ENCODE results near the gene IL24. TPM values are rescaled to one million over a fixed set of nuclear protein-coding genes. Genes with fewer than 3 reads are reported as not detected.
A peak's percentile ranks its signal among the peaks of the same experiment; 100 is the strongest.

Gene IL24
- total RNA-seq, 1 donor from 2014 or later, result not detected

- H3K9me3 ChIP-seq, result no peaks in the 10 kb centered on the region
- H3K36me3 ChIP-seq, result no peaks in the 10 kb centered on the region
- TF ChIP-seq CTCF (IDR thresholded peaks at IDR 0.05), result no peak
- DNase-seq (no peak), ATAC-seq (no peak)
- peaks cover 37% of the 10 kb centered on the region for H3K4me1 ChIP-seq
- no peaks in the 10 kb centered on the region for H3K27me3 ChIP-seq (ENCODE audit: low read depth)
- no peak overlapping the region for H3K4me3 ChIP-seq
- no peak overlapping the region for H3K27ac ChIP-seq
- intact Hi-C loops (cut with DNase I), result no loop called here
Measured at GRCh38 chr1:206893380-206893779, 3.9 kb upstream of the IL24 start.

DNA sequence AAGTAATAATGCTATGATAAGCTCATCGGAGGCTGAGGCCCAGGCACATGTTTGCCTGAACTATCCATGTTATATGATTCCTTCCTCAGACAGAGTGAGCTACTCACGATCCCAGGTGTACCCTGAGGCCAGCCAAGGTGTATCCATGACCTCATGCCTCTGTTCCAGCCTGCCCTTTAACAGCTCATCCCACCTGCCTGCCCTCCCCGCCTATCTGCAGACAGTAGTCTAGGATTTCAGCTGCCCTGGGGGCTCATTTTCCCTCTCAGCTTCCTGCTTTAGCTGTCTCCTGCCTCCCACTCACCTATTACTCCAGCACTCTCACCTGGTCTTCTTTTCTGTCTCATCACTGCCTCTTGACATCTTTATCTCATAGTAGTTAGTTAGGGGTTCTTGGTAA lies 1.9 kb upstream of the IL24 start:
- no peak for DNase-seq
- TF ChIP-seq CTCF (IDR thresholded peaks at IDR 0.05), result no peak
- peaks cover 37% of the 10 kb centered on the region for H3K4me1 ChIP-seq
- intact Hi-C loops (cut with DNase I), result no loop called here
- H3K4me3 ChIP-seq, result no peak overlapping the region
- no peaks in the 10 kb centered on the region for H3K27me3 ChIP-seq (ENCODE audit: low read depth)
- H3K27ac ChIP-seq, result peak overlapping the region; percentile 6
- H3K36me3 ChIP-seq, result no peaks in the 10 kb centered on the region
- ATAC-seq, result peak in 1 of 2 donors; percentile 5
- H3K9me3 ChIP-seq, result no peaks in the 10 kb centered on the region

GRCh38 chr1:206895837-206896242 lies 1.4 kb upstream of the IL24 start:
- Histone ChIP-seq H3K27me3 (ENCODE audit: low read depth) (no peaks in the 10 kb centered on the region), H3K27ac (peak overlapping the region; percentile 6), H3K4me1 (peaks cover 32% of the 10 kb centered on the region), H3K4me3 (no peak overlapping the region), H3K9me3 (no peaks in the 10 kb centered on the region), H3K36me3 (no peaks in the 10 kb centered on the region)
- DNase-seq (no peak), ATAC-seq (peak; percentile 64 to 80)
- TF ChIP-seq CTCF (IDR thresholded peaks at IDR 0.05), result no peak
- intact Hi-C loops (cut with DNase I), result no loop called here

DNA sequence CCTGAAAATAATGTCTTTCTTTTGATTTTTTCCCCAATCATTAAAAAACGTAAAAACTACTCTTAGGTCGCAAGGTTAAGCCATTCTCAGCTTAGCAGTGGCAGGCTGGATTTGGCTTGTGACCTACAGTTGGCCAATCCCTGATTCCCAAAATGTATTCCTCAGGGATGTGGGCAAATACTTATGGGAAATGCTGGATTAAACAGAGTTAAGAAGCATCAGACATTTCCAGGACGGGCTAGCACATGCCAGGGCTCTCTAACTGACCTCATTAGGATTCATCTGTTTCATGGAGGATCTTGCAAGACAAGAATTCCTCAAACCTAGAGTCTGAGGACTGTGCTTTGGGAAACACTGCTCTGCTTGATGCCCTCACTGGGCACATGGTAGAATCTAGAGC lies 982 bp upstream of the IL24 start:
- no peaks in the 10 kb centered on the region for H3K36me3 ChIP-seq
- TF ChIP-seq CTCF (IDR thresholded peaks at IDR 0.05), result no peak
- no peak overlapping the region for H3K4me3 ChIP-seq
- DNase-seq, result no peak
- H3K9me3 ChIP-seq, result no peaks in the 10 kb centered on the region
- H3K27me3 ChIP-seq (ENCODE audit: low read depth), result no peaks in the 10 kb centered on the region
- intact Hi-C loops (cut with DNase I), result no loop called here
- H3K4me1 ChIP-seq, result peaks cover 27% of the 10 kb centered on the region
- no peak for ATAC-seq
- H3K27ac ChIP-seq, result no peak overlapping the region

- no peak for TF ChIP-seq CTCF (IDR thresholded peaks at IDR 0.05)
- Histone ChIP-seq H3K27me3 (ENCODE audit: low read depth) (no peaks in the 10 kb centered on the region), H3K4me1 (peaks cover 19% of the 10 kb centered on the region), H3K4me3 (no peak overlapping the region), H3K36me3 (no peaks in the 10 kb centered on the region), H3K27ac (no peak overlapping the region), H3K9me3 (no peaks in the 10 kb centered on the region)
- ATAC-seq (no peak), DNase-seq (no peak)
- intact Hi-C loops (cut with DNase I), result no loop called here
Measured at GRCh38 chr1:206898089-206898914, 1.1 kb downstream of the IL24 start.
